PC-3 (cell line): ENCODE measurements around the gene PAX2. TPM values are rescaled to one million over a fixed set of nuclear protein-coding genes. Genes with fewer than 3 reads are reported as not detected.

Experiments
- ATAC-seq: fragments of 200-7000 bp; cut with Tn5 transposase; 2 replicates; pipeline ENCODE4 v1.9.1; 2020; ENCODE audit warnings: mild to moderate bottlenecking, moderate library complexity
- BruUV-seq: library from RNA; stranded (reverse); fragments of 400-500 nt; replicated peaks from 2 replicates; lab custom pipeline; 2021; lab: Mats Ljungman, UMichigan
- CTCF ChIA-PET: fragments of 300-600 bp; sonication (Branson Sonifier 250); formaldehyde crosslinking; loops from one replicate; lab custom pipeline; 2022; ENCODE audit warnings: antibody characterized with exemption; lab: Charles Lee
- POLR2A ChIA-PET: fragments of 300-600 bp; sonication (Branson Sonifier 250); formaldehyde crosslinking; loops from one replicate; lab custom pipeline; 2022; ENCODE audit warnings: antibody characterized with exemption; ENCODE audit not compliant: unreplicated experiment; lab: Charles Lee
- DNase-seq: peaks from one replicate; pipeline ENCODE4 v3.0.0-alpha.2; 2015
- H2AFZ ChIP-seq: fragments of 300-600 bp; sonication (generic); 2 replicates; pipeline ENCODE4 v1.6.0; 2016; ENCODE audit warnings: antibody characterized with exemption, low read length
- H3F3A ChIP-seq: fragments of 300-600 bp; sonication (generic); one replicate; pipeline ENCODE4 v1.6.0; 2017; ENCODE audit warnings: antibody characterized with exemption, low read length, control low read depth, mild to moderate bottlenecking; ENCODE audit not compliant: unreplicated experiment
- H3K27ac ChIP-seq: fragments of 300-600 bp; sonication (generic); 2 replicates; pipeline ENCODE4 v1.5.1; 2016; ENCODE audit warnings: mild to moderate bottlenecking, low read length
- H3K27me3 ChIP-seq: fragments of 300-600 bp; sonication (generic); 2 replicates; pipeline ENCODE4 v1.6.1; 2016; ENCODE audit warnings: low read length, mixed read lengths
- H3K36me3 ChIP-seq: fragments of 300-600 bp; sonication (generic); 2 replicates; pipeline ENCODE4 v1.6.1; 2016; ENCODE audit warnings: low read depth, mixed run types, low read length, mixed read lengths
- H3K4me1 ChIP-seq: fragments of 300-600 bp; sonication (generic); 2 replicates; pipeline ENCODE4 v1.5.1; 2016; ENCODE audit warnings: low read length; ENCODE audit not compliant: insufficient read depth
- H3K4me2 ChIP-seq: fragments of 300-600 bp; sonication (generic); 2 replicates; pipeline ENCODE4 v1.6.0; 2016; ENCODE audit warnings: low read length
- H3K4me3 ChIP-seq: fragments of 300-600 bp; sonication (generic); 2 replicates; pipeline ENCODE4 v1.5.1; 2016; ENCODE audit warnings: mild to moderate bottlenecking, low read length, mixed read lengths
- H3K79me2 ChIP-seq: fragments of 300-600 bp; sonication (generic); 2 replicates; pipeline ENCODE4 v1.6.1; 2017; ENCODE audit warnings: low read length, mixed read lengths
- H3K9ac ChIP-seq: fragments of 300-600 bp; sonication (generic); 2 replicates; pipeline ENCODE4 v1.6.0; 2016; ENCODE audit warnings: mild to moderate bottlenecking, low read length
- H3K9me2 ChIP-seq: fragments of 300-600 bp; sonication (generic); replicated peaks from 2 replicates; pipeline ENCODE4 v1.6.1; 2016; ENCODE audit warnings: mixed run types, low read length, mixed read lengths
- H3K9me3 ChIP-seq: fragments of 300-600 bp; sonication (generic); 2 replicates; pipeline ENCODE4 v1.6.1; 2016; ENCODE audit warnings: low read length, mixed read lengths
- H4K20me1 ChIP-seq: fragments of 300-600 bp; sonication (generic); 2 replicates; pipeline ENCODE4 v1.6.1; 2016; ENCODE audit warnings: low read length, mixed read lengths
- EZH2 ChIP-seq: fragments of 300-600 bp; sonication (generic); IDR thresholded peaks from one replicate; pipeline ENCODE4 v1.6.1; 2017; ENCODE audit warnings: antibody characterized with exemption, mild to moderate bottlenecking, low read length; ENCODE audit not compliant: unreplicated experiment
- EZH2phosphoT487 ChIP-seq: fragments of 300-600 bp; sonication (generic); IDR thresholded peaks from 2 replicates; pipeline ENCODE4 v1.6.1; 2018; ENCODE audit warnings: mild to moderate bottlenecking, antibody characterized with exemption, low read length, borderline replicate concordance
- intact Hi-C: fragments of 100-400 bp; cut with micrococcal nuclease; formaldehyde crosslinking; loops from 2 replicates; pipeline ENCODE4 v1.9.0; 2023
- total RNA-seq: library from RNA; depleted of rRNA; stranded (reverse); fragments of >200 nt; gene quantifications from 2 replicates; pipeline ENCODE4 v1.2.3, GENCODE V29; 2014; rRNA removed
- TF ChIP-seq, protein P1 (sequence below): fragments of 300-600 bp; sonication (generic); conservative IDR thresholded peaks from 2 replicates; pipeline ENCODE4 v1.5.1; 2017; ENCODE audit warnings: antibody characterized with exemption, low read depth, mild to moderate bottlenecking, low read length

The PAX2 gene
- total RNA-seq, 1 experiment from 2014 or later: not detected

DNA sequence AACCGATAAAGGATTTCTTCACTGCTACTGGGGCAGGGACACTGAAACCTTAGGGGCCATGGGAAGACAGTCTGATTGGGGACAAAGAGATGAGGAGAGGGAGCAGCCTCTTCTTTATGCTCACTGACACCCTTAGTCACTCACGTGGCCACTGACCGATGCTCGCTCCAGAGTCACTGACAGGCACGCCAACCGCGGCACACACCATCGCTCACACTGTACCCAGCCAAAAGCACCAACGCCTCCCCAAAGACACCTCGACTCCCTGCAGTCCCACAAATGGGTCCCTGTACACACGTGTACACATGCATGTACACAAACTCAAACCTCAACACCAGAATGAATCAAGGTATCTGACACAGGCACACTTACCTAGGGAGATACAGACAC lies 132.1 kb downstream of the PAX2 start:
- Histone ChIP-seq H3K4me3 (no peak overlapping the region), H3K27me3 (no peaks in the 10 kb centered on the region), H3K36me3 (no peaks in the 10 kb centered on the region), H3K9ac (no peak overlapping the region), H3K27ac (no peak overlapping the region), H2AFZ (no peak overlapping the region), H3K9me2 (no peaks in the 10 kb centered on the region), H3K4me1 (no peaks in the 10 kb centered on the region), H3K79me2 (no peaks in the 10 kb centered on the region), H3F3A (no peaks in the 10 kb centered on the region), H3K9me3 (no peaks in the 10 kb centered on the region), H4K20me1 (no peaks in the 10 kb centered on the region), H3K4me2 (no peak overlapping the region)
- ChIA-PET CTCF (no interaction called here), POLR2A (no interaction called here)
- DNase-seq: no peak
- BruUV-seq: no TSS peak
- intact Hi-C loops: loop anchor here (10.0 kb wide), 2 partner anchors 133 to 313 kb away; partner anchors contain the start of gene PAX2
- ATAC-seq: no peak
- TF ChIP-seq EZH2: no peak
- TF ChIP-seq, protein P1, sequence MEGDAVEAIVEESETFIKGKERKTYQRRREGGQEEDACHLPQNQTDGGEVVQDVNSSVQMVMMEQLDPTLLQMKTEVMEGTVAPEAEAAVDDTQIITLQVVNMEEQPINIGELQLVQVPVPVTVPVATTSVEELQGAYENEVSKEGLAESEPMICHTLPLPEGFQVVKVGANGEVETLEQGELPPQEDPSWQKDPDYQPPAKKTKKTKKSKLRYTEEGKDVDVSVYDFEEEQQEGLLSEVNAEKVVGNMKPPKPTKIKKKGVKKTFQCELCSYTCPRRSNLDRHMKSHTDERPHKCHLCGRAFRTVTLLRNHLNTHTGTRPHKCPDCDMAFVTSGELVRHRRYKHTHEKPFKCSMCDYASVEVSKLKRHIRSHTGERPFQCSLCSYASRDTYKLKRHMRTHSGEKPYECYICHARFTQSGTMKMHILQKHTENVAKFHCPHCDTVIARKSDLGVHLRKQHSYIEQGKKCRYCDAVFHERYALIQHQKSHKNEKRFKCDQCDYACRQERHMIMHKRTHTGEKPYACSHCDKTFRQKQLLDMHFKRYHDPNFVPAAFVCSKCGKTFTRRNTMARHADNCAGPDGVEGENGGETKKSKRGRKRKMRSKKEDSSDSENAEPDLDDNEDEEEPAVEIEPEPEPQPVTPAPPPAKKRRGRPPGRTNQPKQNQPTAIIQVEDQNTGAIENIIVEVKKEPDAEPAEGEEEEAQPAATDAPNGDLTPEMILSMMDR: no peak
- TF ChIP-seq EZH2phosphoT487: no peak

DNA sequence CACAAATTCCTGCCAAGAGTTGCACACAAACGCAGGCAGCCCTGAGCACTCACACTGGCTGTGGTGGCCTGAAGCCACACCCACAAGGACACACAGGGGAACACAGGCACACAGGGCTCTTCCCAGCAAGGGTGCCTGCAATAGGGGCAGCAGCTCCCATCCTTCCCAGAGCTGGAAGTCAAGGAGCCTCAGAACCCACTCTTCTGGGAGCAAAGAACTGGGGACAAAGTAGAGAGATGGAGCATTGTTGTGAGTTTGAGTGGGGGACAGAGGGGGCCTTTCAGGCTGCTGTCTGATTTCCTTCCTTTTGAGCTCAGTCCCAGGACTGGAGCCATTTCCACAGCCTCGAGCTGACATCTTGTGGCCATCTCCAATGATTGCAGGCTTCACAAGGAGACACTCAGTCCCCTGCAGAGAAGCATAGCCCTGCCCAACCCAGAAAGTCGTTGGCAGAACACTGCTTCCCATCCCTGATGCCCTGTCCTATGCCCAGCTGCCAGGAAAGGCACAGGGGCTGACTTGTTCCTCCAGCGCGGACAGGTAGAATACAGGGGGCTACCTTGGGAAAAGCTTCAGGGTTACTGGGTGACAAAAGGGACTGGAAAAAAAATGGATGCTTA lies 133.0 kb downstream of the PAX2 start:
- H3K9ac ChIP-seq: no peak overlapping the region
- H3K27me3 ChIP-seq: no peaks in the 10 kb centered on the region
- H3K36me3 ChIP-seq: no peaks in the 10 kb centered on the region
- ATAC-seq (peak; percentile 96), DNase-seq (peak; percentile 71)
- no peaks in the 10 kb centered on the region for H3K79me2 ChIP-seq
- no peak for TF ChIP-seq EZH2phosphoT487
- TF ChIP-seq, protein P1: peak; percentile 73
- H2AFZ ChIP-seq: no peak overlapping the region
- H3K4me1 ChIP-seq: no peaks in the 10 kb centered on the region
- no TSS peak for BruUV-seq
- H3K27ac ChIP-seq: no peak overlapping the region
- H3K9me2 ChIP-seq: no peaks in the 10 kb centered on the region
- intact Hi-C loops: loop anchor here (1.0 to 10.0 kb wide), 4 partner anchors 134 to 360 kb away; partner anchors contain the start of gene PAX2
- no peaks in the 10 kb centered on the region for H4K20me1 ChIP-seq
- POLR2A ChIA-PET: no interaction called here
- H3K4me3 ChIP-seq: no peak overlapping the region
- CTCF ChIA-PET: interaction anchor here (0.5 to 1.3 kb wide), 8 partner anchors 207 to 441 kb away, joined by 3 to 11 read pairs (median 3); no protein-coding TSS in a partner anchor
- H3K9me3 ChIP-seq: no peaks in the 10 kb centered on the region
- H3K4me2 ChIP-seq: no peak overlapping the region
- H3F3A ChIP-seq: no peaks in the 10 kb centered on the region

Other genes starting within 250 kb of the PAX2 start
- gene SEC31B, start 225.7 kb upstream of the PAX2 start, total RNA-seq: 1.5 and 1.6 TPM in 2 replicates
- gene NDUFB8, start 215.7 kb upstream of the PAX2 start, total RNA-seq: 365 and 399 TPM in 2 replicates
- gene HIF1AN, start 209.6 kb upstream of the PAX2 start, total RNA-seq: 4.5 TPM in 2 replicates
- gene SLF2, start 167.4 kb downstream of the PAX2 start, total RNA-seq: 18.5 and 19.5 TPM in 2 replicates
- gene SEMA4G, start 223.9 kb downstream of the PAX2 start, total RNA-seq: 2.6 TPM in 2 replicates
- gene MRPL43, start 241.9 kb downstream of the PAX2 start, total RNA-seq: 81.0 and 90.5 TPM in 2 replicates
- gene TWNK, start 242.0 kb downstream of the PAX2 start, total RNA-seq: 7.5 and 8.0 TPM in 2 replicates